NB4 (cell line): ENCODE measurements around the gene SLC38A2.

Experiments used
- MYC ChIP-seq: IDR thresholded peaks from 2 replicates; pipeline ENCODE4 v1.6.1; 2011; ENCODE audit warnings: low read depth, low read length
- POLR2A ChIP-seq: IDR thresholded peaks from 2 replicates; pipeline ENCODE4 v1.6.1; 2011; ENCODE audit warnings: mild to moderate bottlenecking; ENCODE audit not compliant: insufficient read length; ENCODE audit errors: extremely low read depth
- TF ChIP-seq, protein P1 (sequence below): IDR thresholded peaks from one replicate; pipeline ENCODE4 v1.5.1; 2012; ENCODE audit warnings: low read depth, low read length

DNA sequence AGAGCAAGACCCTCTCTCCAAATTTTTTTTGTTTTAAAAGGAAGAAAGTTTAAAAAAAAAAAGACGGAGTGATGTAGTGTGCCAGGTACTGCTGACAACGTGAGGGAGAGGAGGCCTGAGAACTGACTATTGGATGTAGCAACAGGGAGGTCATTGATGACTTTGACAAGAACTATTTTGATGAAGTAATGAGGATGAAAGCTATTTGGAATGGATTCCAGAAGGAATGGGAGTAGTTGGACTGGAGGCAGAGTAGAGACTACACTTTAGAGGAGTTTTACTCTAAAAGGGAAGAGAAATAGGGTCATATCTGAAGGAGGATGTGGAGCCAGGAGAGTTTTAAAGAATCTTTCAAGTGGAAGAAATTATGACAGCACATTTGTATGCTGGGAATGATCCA lies 27.8 kb upstream of the SLC38A2 start:
- TF ChIP-seq, protein P1, sequence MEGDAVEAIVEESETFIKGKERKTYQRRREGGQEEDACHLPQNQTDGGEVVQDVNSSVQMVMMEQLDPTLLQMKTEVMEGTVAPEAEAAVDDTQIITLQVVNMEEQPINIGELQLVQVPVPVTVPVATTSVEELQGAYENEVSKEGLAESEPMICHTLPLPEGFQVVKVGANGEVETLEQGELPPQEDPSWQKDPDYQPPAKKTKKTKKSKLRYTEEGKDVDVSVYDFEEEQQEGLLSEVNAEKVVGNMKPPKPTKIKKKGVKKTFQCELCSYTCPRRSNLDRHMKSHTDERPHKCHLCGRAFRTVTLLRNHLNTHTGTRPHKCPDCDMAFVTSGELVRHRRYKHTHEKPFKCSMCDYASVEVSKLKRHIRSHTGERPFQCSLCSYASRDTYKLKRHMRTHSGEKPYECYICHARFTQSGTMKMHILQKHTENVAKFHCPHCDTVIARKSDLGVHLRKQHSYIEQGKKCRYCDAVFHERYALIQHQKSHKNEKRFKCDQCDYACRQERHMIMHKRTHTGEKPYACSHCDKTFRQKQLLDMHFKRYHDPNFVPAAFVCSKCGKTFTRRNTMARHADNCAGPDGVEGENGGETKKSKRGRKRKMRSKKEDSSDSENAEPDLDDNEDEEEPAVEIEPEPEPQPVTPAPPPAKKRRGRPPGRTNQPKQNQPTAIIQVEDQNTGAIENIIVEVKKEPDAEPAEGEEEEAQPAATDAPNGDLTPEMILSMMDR, result no peak
- TF ChIP-seq POLR2A (no peak), MYC (no peak)
